NB4 (cell line): Measurements from ENCODE around the gene MICU1.
"Not testable (repeated sequence)": the region's sequence is repeated elsewhere in the genome, so short reads cannot be mapped to it uniquely, and the experiment has no call there.

Experiments
- DNase-seq: peaks from one replicate; pipeline ENCODE4 v3.0.0; 2010; ENCODE audit warnings: low read depth
- H3K4me3 ChIP-seq: one replicate; pipeline ENCODE4 v1.5.1; 2011; ENCODE audit warnings: mild to moderate bottlenecking, low read depth, low read length, moderate library complexity
- CTCF ChIP-seq: IDR thresholded peaks from one replicate; pipeline ENCODE4 v1.5.1; 2012; ENCODE audit warnings: low read depth, low read length
- MYC ChIP-seq: IDR thresholded peaks from 2 replicates; pipeline ENCODE4 v1.6.1; 2011; ENCODE audit warnings: low read depth, low read length
- POLR2A ChIP-seq: IDR thresholded peaks from 2 replicates; pipeline ENCODE4 v1.6.1; 2011; ENCODE audit warnings: mild to moderate bottlenecking; ENCODE audit not compliant: insufficient read length; ENCODE audit errors: extremely low read depth
- TF ChIP-seq, protein P1 (sequence below): IDR thresholded peaks from 2 replicates; pipeline ENCODE4 v1.6.1; 2011; ENCODE audit warnings: low read depth, low read length

The MICU1 gene

DNA sequence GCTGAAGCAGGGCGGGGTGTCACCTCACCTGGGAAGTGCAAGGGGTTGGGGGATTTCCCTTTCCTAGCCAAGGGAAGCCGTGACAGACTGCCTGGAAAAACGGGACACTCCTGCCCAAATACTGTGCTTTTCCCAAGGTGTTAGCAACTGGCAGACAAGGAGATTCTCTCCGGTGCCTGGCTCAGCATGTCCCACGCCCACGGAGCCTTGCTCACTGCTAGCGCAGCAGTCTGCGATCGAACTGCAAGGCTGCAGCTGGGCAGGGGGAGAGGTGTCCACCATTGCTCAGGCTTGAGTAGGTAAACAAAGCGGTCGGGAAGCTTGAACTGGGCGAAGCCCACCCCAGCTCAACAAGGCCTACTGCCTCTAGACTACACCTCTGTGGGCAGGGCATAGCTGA is 190.3 kb downstream of the MICU1 start:
- no peak for DNase-seq
- TF ChIP-seq MYC: no peak
- TF ChIP-seq CTCF: no peak
- TF ChIP-seq, protein P1, sequence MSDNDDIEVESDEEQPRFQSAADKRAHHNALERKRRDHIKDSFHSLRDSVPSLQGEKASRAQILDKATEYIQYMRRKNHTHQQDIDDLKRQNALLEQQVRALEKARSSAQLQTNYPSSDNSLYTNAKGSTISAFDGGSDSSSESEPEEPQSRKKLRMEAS: no peak
- no peak for TF ChIP-seq POLR2A
- H3K4me3 ChIP-seq: no peak overlapping the region

DNA sequence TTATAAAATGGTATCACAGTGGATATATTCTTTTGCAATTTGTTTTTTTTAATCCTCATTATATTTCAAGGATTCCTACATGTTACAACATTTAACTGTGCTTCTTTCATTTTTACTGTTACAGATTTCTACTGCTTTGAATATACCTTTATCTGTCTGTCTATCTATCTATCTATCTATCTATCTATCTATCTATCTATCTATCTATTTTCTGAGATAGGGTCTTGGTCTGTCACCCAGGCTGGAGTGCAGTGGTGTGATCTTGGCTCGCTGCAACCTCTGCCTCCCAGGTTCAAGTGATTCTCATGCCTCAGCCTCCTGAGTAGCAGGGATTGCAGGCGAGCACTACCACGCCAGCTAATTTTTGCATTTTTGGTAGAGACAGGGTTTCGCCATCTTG is 194.9 kb downstream of the MICU1 start:
- not testable (repeated sequence) for H3K4me3 ChIP-seq, DNase-seq

- no peak for DNase-seq
- no peak for TF ChIP-seq POLR2A
- TF ChIP-seq, protein P1: no peak
- no peak overlapping the region for H3K4me3 ChIP-seq
Measured at GRCh38 chr10:72429931-72430330, 195.9 kb downstream of the MICU1 start.

DNA sequence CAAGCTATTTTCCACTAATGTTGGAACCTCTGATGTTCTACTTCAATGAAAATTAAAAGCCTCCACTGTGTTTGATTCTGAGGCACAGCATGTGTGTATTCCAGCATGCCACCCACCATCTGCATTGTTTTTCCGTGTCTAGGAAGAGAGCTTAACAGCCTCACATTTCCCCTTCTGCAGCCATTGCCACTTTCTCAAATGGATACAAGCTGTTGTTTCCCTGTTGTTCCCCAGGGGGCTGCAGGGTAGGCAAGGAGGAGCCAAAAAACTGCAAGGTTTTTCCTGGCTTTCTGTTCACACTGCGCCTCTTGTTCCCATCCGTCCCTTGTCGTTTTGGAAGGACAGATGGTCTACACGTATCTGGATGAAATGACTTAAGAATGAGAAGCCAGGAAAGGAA is 198.9 kb downstream of the MICU1 start:
- no peak for DNase-seq
- no peak for TF ChIP-seq MYC
- TF ChIP-seq, protein P1: no peak
- TF ChIP-seq POLR2A: no peak
- no peak for TF ChIP-seq CTCF

GRCh38 chr10:72425133-72425532 is 200.7 kb downstream of the MICU1 start:
- H3K4me3 ChIP-seq: no peak overlapping the region
- DNase-seq: no peak
- TF ChIP-seq, protein P1: no peak
- TF ChIP-seq MYC (no peak), POLR2A (no peak), CTCF (no peak)

More for the DNA sequence above, 198.9 kb downstream of the MICU1 start:
- no peak overlapping the region for H3K4me3 ChIP-seq

GRCh38 chr10:72424561-72424960 is 201.3 kb downstream of the MICU1 start:
- TF ChIP-seq, protein P1: no peak
- TF ChIP-seq POLR2A: no peak
- TF ChIP-seq MYC: no peak
- TF ChIP-seq CTCF: no peak
- H3K4me3 ChIP-seq: no peak overlapping the region
- DNase-seq: no peak

- DNase-seq: no peak
- TF ChIP-seq MYC (no peak), POLR2A (no peak), CTCF (no peak)
- TF ChIP-seq, protein P1: no peak
- no peak overlapping the region for H3K4me3 ChIP-seq
Measured at GRCh38 chr10:72423426-72423825, 202.5 kb downstream of the MICU1 start.
